Prostate gland (tissue), 2 donors: Measurements from ENCODE around the gene FAU. TPM values are rescaled to one million over a fixed set of nuclear protein-coding genes. Genes with fewer than 3 reads are reported as not detected.
A peak's percentile ranks its signal among the peaks of the same experiment; 100 is the strongest.

Source experiments
- DNase-seq: peaks from one replicate; pipeline ENCODE4 v3.0.0-alpha.2; 2019; ENCODE audit warnings: low spot score
- H3K27ac ChIP-seq, 2 donors: fragments of 200-600 bp; sonication (generic); 2 replicates each; pipeline ENCODE4 v1.5.1; 2017 to 2019
- H3K27me3 ChIP-seq: fragments of 200-600 bp; sonication (generic); replicated peaks from 2 replicates; pipeline ENCODE4 v1.5.1; 2019; ENCODE audit not compliant: insufficient read depth
- H3K36me3 ChIP-seq, 2 donors: fragments of 200-600 bp; sonication (generic); 1 replicate in 1 of 2; 2 replicates in 1 of 2; pipeline versions ENCODE4 v1.5.1 to v1.8.1; 2017 to 2019
- H3K4me1 ChIP-seq: fragments of 200-600 bp; sonication (generic); replicated peaks from 2 replicates; pipeline ENCODE4 v1.5.1; 2019
- H3K4me3 ChIP-seq, 2 donors: fragments of 200-600 bp; sonication (generic); 2 replicates each; pipeline ENCODE4 v1.5.1; 2017 to 2019
- H3K9me3 ChIP-seq: fragments of 200-600 bp; sonication (generic); 2 replicates; pipeline ENCODE4 v1.5.1; 2017
- CTCF ChIP-seq, 4 experiments: fragments of 200-600 bp in 2 of 4; fragments of 450-650 bp in 2 of 4; sonication (generic) in 2 of 4; IDR thresholded peaks; 1 replicate in 3 of 4; 2 replicates in 1 of 4; pipeline ENCODE4 v1.5.1; 2016 to 2019; ENCODE audit warnings: antibody characterized with exemption in 4 of 4, mild to moderate bottlenecking in 2 of 4, moderate library complexity in 2 of 4
- POLR2A ChIP-seq: fragments of 450-650 bp; IDR thresholded peaks from one replicate; pipeline ENCODE4 v1.6.1; 2016; ENCODE audit warnings: antibody characterized with exemption, mild to moderate bottlenecking
- POLR2AphosphoS5 ChIP-seq: sonication (generic); formaldehyde crosslinking; IDR thresholded peaks from one replicate; pipeline ENCODE4 v1.6.1; 2017; ENCODE audit warnings: antibody characterized with exemption
- WGBS: methylation state at CpG from one replicate; pipeline ENCODE4 v1.1.5; 2018; 5-methylcytosine and 5-hydroxymethylcytosine counted together
- intact Hi-C: fragments of 100-400 bp; cut with DNase I; formaldehyde crosslinking; loops from one replicate; pipeline ENCODE4 v1.14.2; 2022
- total RNA-seq, 2 donors: library from RNA; depleted of rRNA; stranded (reverse); fragments of >200 nt; gene quantifications; one replicate each; pipeline ENCODE4 v1.1.0, GENCODE V29; 2016

The FAU gene
- total RNA-seq, 2 donors from 2014 or later, result 654 to 691 TPM

DNA sequence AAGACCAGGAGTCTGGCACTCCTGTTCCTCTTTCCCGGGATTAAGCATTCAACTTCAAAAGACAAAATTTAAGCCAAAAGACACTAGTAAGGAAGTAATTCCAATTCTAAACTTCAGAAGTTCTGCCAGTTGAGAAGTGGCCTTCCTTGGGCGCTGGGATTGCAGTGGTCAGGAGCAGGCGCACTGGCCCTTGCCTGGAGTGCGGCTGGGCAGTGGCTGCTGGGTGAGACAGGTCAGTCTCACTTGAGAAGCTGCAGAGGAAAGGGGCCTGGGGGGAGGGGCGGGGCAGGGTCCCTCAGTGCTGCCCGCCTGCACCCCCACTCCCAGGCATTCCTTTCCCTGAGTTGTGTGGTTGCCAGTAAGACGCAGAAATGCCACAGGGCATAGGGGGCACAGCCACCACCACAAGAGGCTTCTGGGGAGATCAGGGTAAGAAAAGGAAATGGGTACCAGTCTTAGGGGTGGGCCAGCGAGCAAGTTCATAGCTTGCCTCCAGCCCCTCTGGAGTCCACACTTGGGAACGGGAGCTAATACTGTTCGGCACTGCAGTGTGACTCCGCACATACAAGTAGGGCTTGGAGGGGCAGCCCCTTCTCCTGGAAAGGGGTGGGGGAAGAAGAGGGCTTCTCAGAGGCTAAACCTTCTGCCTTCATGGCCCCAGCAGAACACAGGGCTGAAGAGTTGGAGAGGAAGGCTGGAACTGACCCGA, 5.7 kb upstream of the FAU start:
- H3K9me3 ChIP-seq, result no peaks in the 10 kb centered on the region
- no peak for TF ChIP-seq POLR2A
- peaks cover 26 to 45% of the 10 kb centered on the region in 2 donors for H3K36me3 ChIP-seq
- no peak for DNase-seq
- WGBS, result 65% methylated on average over 11 of the region's 12 CpGs
- H3K4me1 ChIP-seq, result peaks cover 6% of the 10 kb centered on the region
- no peak overlapping the region for H3K27ac ChIP-seq
- no peak overlapping the region for H3K4me3 ChIP-seq
- intact Hi-C loops, result no loop called here
- H3K27me3 ChIP-seq, result no peaks in the 10 kb centered on the region

- intact Hi-C loops, result no loop called here
- no peak for TF ChIP-seq POLR2AphosphoS5
- no peak for TF ChIP-seq POLR2A
- TF ChIP-seq CTCF (IDR thresholded peaks at IDR 0.05), result no peak
- no peak for DNase-seq
- peaks cover 6% of the 10 kb centered on the region for H3K4me1 ChIP-seq
- H3K27ac ChIP-seq, result no peak overlapping the region
- no peaks in the 10 kb centered on the region for H3K9me3 ChIP-seq
- peaks cover 26 to 39% of the 10 kb centered on the region in 2 donors for H3K36me3 ChIP-seq
- H3K4me3 ChIP-seq, result no peak overlapping the region
- no peaks in the 10 kb centered on the region for H3K27me3 ChIP-seq
- WGBS, result 74% methylated on average over 6 of the region's 6 CpGs
Observed at GRCh38 chr11:65126624-65127274, 4.8 kb upstream of the FAU start.

- DNase-seq, result no peak
- intact Hi-C loops, result no loop called here
- no peak overlapping the region for H3K4me3 ChIP-seq
- 89% methylated on average over 12 of the region's 12 CpGs for whole genome bisulfite sequencing
- no peaks in the 10 kb centered on the region for H3K27me3 ChIP-seq
- TF ChIP-seq POLR2A, result no peak
- H3K9me3 ChIP-seq, result no peaks in the 10 kb centered on the region
- peaks cover 16 to 35% of the 10 kb centered on the region in 2 donors for H3K36me3 ChIP-seq
- H3K27ac ChIP-seq, result no peak overlapping the region
- peaks cover 12% of the 10 kb centered on the region for H3K4me1 ChIP-seq
Observed at GRCh38 chr11:65125197-65126056, 3.5 kb upstream of the FAU start.

- 89% methylated on average over 5 of the region's 5 CpGs for WGBS
- no peaks in the 10 kb centered on the region for H3K9me3 ChIP-seq
- H3K27me3 ChIP-seq, result no peaks in the 10 kb centered on the region
- intact Hi-C loops, result no loop called here
- no peak for TF ChIP-seq CTCF (IDR thresholded peaks at IDR 0.05)
- TF ChIP-seq POLR2AphosphoS5, result no peak
- no peak for TF ChIP-seq POLR2A
- no peak overlapping the region for H3K4me3 ChIP-seq
- H3K27ac ChIP-seq, result no peak overlapping the region
- no peak for DNase-seq
- peaks cover 15 to 31% of the 10 kb centered on the region in 2 donors for H3K36me3 ChIP-seq
- H3K4me1 ChIP-seq, result peaks cover 12% of the 10 kb centered on the region
Observed at GRCh38 chr11:65124480-65125196, 2.7 kb upstream of the FAU start.

DNA sequence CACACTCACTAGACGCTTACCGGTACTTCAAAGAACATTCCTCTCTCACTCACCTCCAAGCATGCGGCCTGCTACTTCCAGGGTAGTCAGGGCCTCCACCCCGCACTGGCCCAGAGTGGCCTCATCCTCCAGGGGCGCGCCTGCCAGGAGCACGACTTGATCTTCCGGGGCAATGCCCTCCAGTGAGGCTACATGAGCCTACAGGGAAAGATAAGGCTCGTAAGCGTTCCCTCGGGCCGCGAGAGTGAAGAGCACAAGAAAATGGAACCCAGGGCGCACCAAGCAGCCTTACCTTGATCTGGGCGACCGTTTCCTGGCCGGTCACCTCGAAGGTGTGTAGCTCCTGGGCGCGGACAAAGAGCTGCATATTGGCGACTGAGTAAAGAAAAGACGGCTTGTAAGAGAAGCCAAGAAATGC, 478 bp downstream of the FAU start:
- DNase-seq, result no peak
- peaks cover 14% of the 10 kb centered on the region for H3K4me1 ChIP-seq

More for the DNA sequence above, 478 bp downstream of the FAU start:
- under 1% methylated on average over 22 of the region's 22 CpGs for WGBS
- peak overlapping the region; percentile 65 to 79 for H3K4me3 ChIP-seq
- H3K27ac ChIP-seq, result peak overlapping the region; percentile 90 to 96
- peaks cover 15% of the 10 kb centered on the region in 2 donors for H3K36me3 ChIP-seq
- H3K27me3 ChIP-seq, result no peaks in the 10 kb centered on the region
- TF ChIP-seq POLR2AphosphoS5, result no peak
- TF ChIP-seq CTCF (IDR thresholded peaks at IDR 0.05), result no peak
- intact Hi-C loops, result no loop called here
- no peaks in the 10 kb centered on the region for H3K9me3 ChIP-seq
